Tibial nerve (tissue), 3 donors: ENCODE measurements around the gene BOLA1.

ENCODE experiments used
- POLR2A ChIP-seq, 2 donors: fragments of 450-650 bp; IDR thresholded peaks; one replicate each; pipeline ENCODE4 v1.6.1; 2017; ENCODE audit warnings: antibody characterized with exemption in 2 of 2, mild to moderate bottlenecking in 2 of 2, moderate library complexity in 2 of 2
- TF ChIP-seq, protein P1 (sequence below), 5 experiments: fragments of 200-600 bp in 3 of 5; fragments of 450-650 bp in 2 of 5; sonication (generic) in 3 of 5; IDR thresholded peaks; one replicate each; pipeline ENCODE4 v1.5.1; 2016 to 2019; ENCODE audit warnings: antibody characterized with exemption in 5 of 5, mild to moderate bottlenecking in 3 of 5, moderate library complexity in 2 of 5

GRCh38 chr1:149945206-149945605 is 45.8 kb downstream of the BOLA1 start:
- TF ChIP-seq, protein P1, sequence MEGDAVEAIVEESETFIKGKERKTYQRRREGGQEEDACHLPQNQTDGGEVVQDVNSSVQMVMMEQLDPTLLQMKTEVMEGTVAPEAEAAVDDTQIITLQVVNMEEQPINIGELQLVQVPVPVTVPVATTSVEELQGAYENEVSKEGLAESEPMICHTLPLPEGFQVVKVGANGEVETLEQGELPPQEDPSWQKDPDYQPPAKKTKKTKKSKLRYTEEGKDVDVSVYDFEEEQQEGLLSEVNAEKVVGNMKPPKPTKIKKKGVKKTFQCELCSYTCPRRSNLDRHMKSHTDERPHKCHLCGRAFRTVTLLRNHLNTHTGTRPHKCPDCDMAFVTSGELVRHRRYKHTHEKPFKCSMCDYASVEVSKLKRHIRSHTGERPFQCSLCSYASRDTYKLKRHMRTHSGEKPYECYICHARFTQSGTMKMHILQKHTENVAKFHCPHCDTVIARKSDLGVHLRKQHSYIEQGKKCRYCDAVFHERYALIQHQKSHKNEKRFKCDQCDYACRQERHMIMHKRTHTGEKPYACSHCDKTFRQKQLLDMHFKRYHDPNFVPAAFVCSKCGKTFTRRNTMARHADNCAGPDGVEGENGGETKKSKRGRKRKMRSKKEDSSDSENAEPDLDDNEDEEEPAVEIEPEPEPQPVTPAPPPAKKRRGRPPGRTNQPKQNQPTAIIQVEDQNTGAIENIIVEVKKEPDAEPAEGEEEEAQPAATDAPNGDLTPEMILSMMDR (IDR thresholded peaks at IDR 0.05): no peak
- no peak for TF ChIP-seq POLR2A (IDR thresholded peaks at IDR 0.05)
